ENCODE results near the gene JMJD8.

GRCh38 chr16:718389-718788 is 34.3 kb upstream of the JMJD8 start:
- TF ChIP-seq CTCF (IDR thresholded peaks at IDR 0.05) (no peak), POLR2A (IDR thresholded peaks at IDR 0.05) (no peak), EP300 (IDR thresholded peaks at IDR 0.05) (no peak)

All from ovary (tissue), 3 donors.